ENCODE results near the gene LARP6. TPM values are rescaled to one million over a fixed set of nuclear protein-coding genes. Genes with fewer than 3 reads are reported as not detected.

Gene LARP6
- total and polyA plus RNA-seq, 2 experiments from 2014 or later: 20.0 to 22.4 TPM

- Mint-ChIP-seq H3K27ac (no peak overlapping the region), H3K4me1 (peaks cover 4% of the 10 kb centered on the region; the same call in 1 of the 3 replicates), H3K36me3 (ENCODE audit: low read depth) (no peaks in the 10 kb centered on the region), H3K4me3 (no peak overlapping the region), H3K27me3 (ENCODE audit: insufficient read depth, low read depth, poor library complexity) (peaks cover 2% of the 10 kb centered on the region), H3K9me3 (no peaks in the 10 kb centered on the region)
- ATAC-seq (no peak), DNase-seq (ENCODE audit: low spot score) (no peak)
- Histone ChIP-seq H2AFZ (no peak overlapping the region), H3K27ac (ENCODE audit: low read depth) (no peak overlapping the region), H3F3A (replicated peaks; ENCODE audit: low read depth) (no peaks in the 10 kb centered on the region), H4K20me1 (replicated peaks; ENCODE audit: insufficient read depth) (no peaks in the 10 kb centered on the region), H3K27me3 (ENCODE audit: insufficient read depth) (no peaks in the 10 kb centered on the region), H3K9me2 (ENCODE audit: insufficient read depth) (no peaks in the 10 kb centered on the region), H3K4me3 (no peak overlapping the region), H3K36me3 (ENCODE audit: insufficient read depth) (no peaks in the 10 kb centered on the region), H3K4me2 (no peak overlapping the region), H3K4me1 (ENCODE audit: insufficient read depth) (no peaks in the 10 kb centered on the region), H3K79me2 (replicated peaks; ENCODE audit: insufficient read depth) (no peaks in the 10 kb centered on the region)
- no peak for TF ChIP-seq REST (IDR thresholded peaks at IDR 0.05; ENCODE audit: unreplicated experiment)
These were observed 58.7 kb downstream of the LARP6 start for GRCh38 chr15:70795311-70795665.

- no peak for ATAC-seq
- TF ChIP-seq POLR2AphosphoS5 (IDR thresholded peaks at IDR 0.05; ENCODE audit: low read depth): no peak
- no peak for TF ChIP-seq ZNF331 (CRISPR knock-in tag; IDR thresholded peaks at IDR 0.05; ENCODE audit: low read depth)
- TF ChIP-seq STAT1 (IDR thresholded peaks at IDR 0.05; ENCODE audit: unreplicated experiment): no peak
- no peak for TF ChIP-seq ZNF462 (CRISPR knock-in tag; IDR thresholded peaks at IDR 0.05)
- TF ChIP-seq ETS1 (IDR thresholded peaks at IDR 0.05): no peak
- TF ChIP-seq EZH2phosphoT487 (IDR thresholded peaks at IDR 0.05; ENCODE audit: unreplicated experiment): no peak
- no peak for TF ChIP-seq EZH2 (IDR thresholded peaks at IDR 0.05; ENCODE audit: low read depth, unreplicated experiment)
These were observed 59.2 kb downstream of the LARP6 start for GRCh38 chr15:70794596-70795310.

More at GRCh38 chr15:70794596-70795310, 59.2 kb downstream of the LARP6 start:
- H3K27me3 ChIP-seq (ENCODE audit: insufficient read depth): no peaks in the 10 kb centered on the region
- H3F3A ChIP-seq (replicated peaks; ENCODE audit: low read depth): no peaks in the 10 kb centered on the region
- H2AFZ ChIP-seq: no peak overlapping the region
- no peaks in the 10 kb centered on the region for H4K20me1 ChIP-seq (replicated peaks; ENCODE audit: insufficient read depth)
- Mint-ChIP-seq H3K27me3 (ENCODE audit: insufficient read depth, low read depth, poor library complexity) (peaks cover 2% of the 10 kb centered on the region), H3K9me3 (no peaks in the 10 kb centered on the region), H3K4me3 (no peak overlapping the region), H3K27ac (no peak overlapping the region), H3K36me3 (ENCODE audit: low read depth) (no peaks in the 10 kb centered on the region), H3K4me1 (peaks cover 4% of the 10 kb centered on the region; the same call in 1 of the 3 replicates)
- H3K27ac ChIP-seq (ENCODE audit: low read depth): no peak overlapping the region
- no peaks in the 10 kb centered on the region for H3K79me2 ChIP-seq (replicated peaks; ENCODE audit: insufficient read depth)
- no peak overlapping the region for H3K4me3 ChIP-seq
- H3K36me3 ChIP-seq (ENCODE audit: insufficient read depth): no peaks in the 10 kb centered on the region
- H3K4me2 ChIP-seq: no peak overlapping the region
- no peaks in the 10 kb centered on the region for H3K4me1 ChIP-seq (ENCODE audit: insufficient read depth)
- no peaks in the 10 kb centered on the region for H3K9me2 ChIP-seq (ENCODE audit: insufficient read depth)
- DNase-seq (ENCODE audit: low spot score): no peak

Measured in GM23338 (cell line).